ENCODE results near the gene CSNK1D.
A peak's percentile ranks its signal among the peaks of the same experiment; 100 is the strongest.

The CSNK1D gene

DNA sequence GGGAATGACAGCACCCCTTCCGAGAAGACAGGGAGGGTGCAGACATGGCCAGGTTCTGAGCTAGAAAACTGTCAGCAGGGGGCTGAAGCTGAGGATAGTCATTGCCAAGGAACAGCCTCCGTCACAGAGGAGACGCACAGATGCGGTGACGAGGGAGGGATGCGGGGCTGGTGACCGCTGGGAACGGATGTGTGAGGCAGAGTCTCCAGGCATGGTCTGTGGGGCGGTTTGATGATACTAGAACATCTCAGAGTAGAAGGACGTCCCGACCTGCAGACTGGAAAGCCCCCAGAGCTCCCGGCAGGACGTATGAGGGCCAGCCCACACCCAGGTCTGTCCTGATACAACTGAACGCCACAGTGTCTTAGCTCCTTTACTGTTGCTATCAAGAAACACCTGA lies 1.8 kb upstream of the CSNK1D start:
- H3K4me1 ChIP-seq (ENCODE audit: insufficient read depth, low read length, poor library complexity, severe bottlenecking), result peaks cover 27% of the 10 kb centered on the region

GRCh38 chr17:82274134-82275020 lies 877 bp upstream of the CSNK1D start:
- Histone ChIP-seq H3K9me3 (ENCODE audit: insufficient read depth, low read depth, low read length) (no peaks in the 10 kb centered on the region), H3K36me3 (ENCODE audit: insufficient read depth, low read length) (peaks cover 7% of the 10 kb centered on the region; the same call in 1 of the 2 replicates), H3F3A (ENCODE audit: low read depth) (no peaks in the 10 kb centered on the region; the same call in 1 of the 2 replicates), H4K20me1 (ENCODE audit: insufficient read depth, low read length, poor library complexity, severe bottlenecking) (peaks cover 36% of the 10 kb centered on the region), H2AFZ (ENCODE audit: low read length) (peak overlapping the region; percentile 93; the same call in 1 of the 2 replicates), H3K9me2 (replicated peaks; ENCODE audit: low read depth, low read length) (no peaks in the 10 kb centered on the region), H3K79me2 (ENCODE audit: insufficient read depth, low read length) (peaks cover 40% of the 10 kb centered on the region), H3K4me3 (ENCODE audit: low read length, poor library complexity, severe bottlenecking) (peak overlapping the region; percentile 88), H3K9ac (ENCODE audit: low read depth, low read length, poor library complexity, severe bottlenecking) (peak overlapping the region; percentile 96), H3K27me3 (ENCODE audit: insufficient read depth, low read length, poor library complexity, severe bottlenecking) (peaks cover 7% of the 10 kb centered on the region), H3K4me2 (ENCODE audit: low read depth, low read length, poor library complexity, severe bottlenecking) (peak overlapping the region; percentile 72), H3K4me1 (ENCODE audit: insufficient read depth, low read length, poor library complexity, severe bottlenecking) (peaks cover 36% of the 10 kb centered on the region)
- no peak for TF ChIP-seq CTCF (conservative IDR thresholded peaks at IDR 0.05; ENCODE audit: low read length)
- no peak for TF ChIP-seq EZH2phosphoT487 (IDR thresholded peaks at IDR 0.05; ENCODE audit: borderline replicate concordance)

More for the DNA sequence above, 1.8 kb upstream of the CSNK1D start:
- peaks cover 7% of the 10 kb centered on the region for H3K27me3 ChIP-seq (ENCODE audit: insufficient read depth, low read length, poor library complexity, severe bottlenecking)
- no peaks in the 10 kb centered on the region for H3K9me2 ChIP-seq (replicated peaks; ENCODE audit: low read depth, low read length)
- peaks cover 30% of the 10 kb centered on the region for H3K79me2 ChIP-seq (ENCODE audit: insufficient read depth, low read length)
- no peak overlapping the region for H2AFZ ChIP-seq (ENCODE audit: low read length)
- no peak overlapping the region for H3K4me2 ChIP-seq (ENCODE audit: low read depth, low read length, poor library complexity, severe bottlenecking)
- no peaks in the 10 kb centered on the region; the same call in 1 of the 2 replicates for H3F3A ChIP-seq (ENCODE audit: low read depth)
- peaks cover 7% of the 10 kb centered on the region; the same call in 1 of the 2 replicates for H3K36me3 ChIP-seq (ENCODE audit: insufficient read depth, low read length)
- no peaks in the 10 kb centered on the region for H3K9me3 ChIP-seq (ENCODE audit: insufficient read depth, low read depth, low read length)
- no peak overlapping the region for H3K9ac ChIP-seq (ENCODE audit: low read depth, low read length, poor library complexity, severe bottlenecking)
- no peak overlapping the region for H3K4me3 ChIP-seq (ENCODE audit: low read length, poor library complexity, severe bottlenecking)
- TF ChIP-seq CTCF (conservative IDR thresholded peaks at IDR 0.05; ENCODE audit: low read length) (no peak), EZH2phosphoT487 (IDR thresholded peaks at IDR 0.05; ENCODE audit: borderline replicate concordance) (no peak)
- H4K20me1 ChIP-seq (ENCODE audit: insufficient read depth, low read length, poor library complexity, severe bottlenecking), result peaks cover 27% of the 10 kb centered on the region

DNA sequence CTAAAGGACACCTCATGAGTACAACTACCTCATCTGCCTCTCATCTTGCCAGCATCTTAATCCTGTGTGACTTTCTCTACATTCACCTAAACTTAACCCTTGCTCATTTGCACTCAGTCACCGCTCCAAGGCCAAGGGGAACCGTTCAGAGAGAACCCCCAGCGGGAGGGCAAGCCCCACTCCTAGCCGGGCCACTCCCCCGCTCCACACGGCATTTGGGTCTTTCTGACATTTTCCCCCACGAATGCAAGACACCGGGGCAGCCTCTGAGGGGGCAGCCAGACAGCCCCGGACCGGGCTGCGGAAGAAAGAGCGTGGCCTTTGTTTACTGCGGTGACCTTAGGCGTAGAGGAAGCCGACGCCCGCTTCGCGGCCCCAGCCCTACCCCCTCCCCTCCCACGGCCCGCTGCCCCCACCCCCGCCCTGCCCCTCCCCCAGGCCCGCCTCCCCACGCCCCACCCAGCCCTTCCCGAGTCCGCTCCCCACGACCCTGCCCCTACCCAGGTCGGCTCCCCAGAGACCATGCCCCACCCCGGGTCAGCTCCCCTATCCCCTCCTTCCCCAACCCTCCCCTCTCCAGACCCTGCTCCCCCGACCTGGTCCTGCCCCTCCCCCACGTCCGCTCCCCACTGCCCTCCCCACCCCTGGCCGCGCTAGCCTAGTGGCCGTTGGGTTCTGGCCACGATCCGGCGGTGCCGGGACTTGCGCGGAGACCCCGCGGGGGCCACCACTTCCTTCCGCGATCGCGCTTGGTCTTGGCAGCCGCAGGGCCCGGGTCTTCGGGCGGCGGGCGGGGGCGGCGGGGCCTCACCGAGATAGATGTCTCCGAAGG lies 789 bp downstream of the CSNK1D start:
- Histone ChIP-seq H3K4me1 (ENCODE audit: insufficient read depth, low read length, poor library complexity, severe bottlenecking) (peaks cover 47% of the 10 kb centered on the region), H3K79me2 (ENCODE audit: insufficient read depth, low read length) (peaks cover 56% of the 10 kb centered on the region), H2AFZ (ENCODE audit: low read length) (peak overlapping the region; percentile 93; the same call in 1 of the 2 replicates), H3K4me3 (ENCODE audit: low read length, poor library complexity, severe bottlenecking) (peak overlapping the region; percentile 88), H3K9me3 (ENCODE audit: insufficient read depth, low read depth, low read length) (no peaks in the 10 kb centered on the region), H4K20me1 (ENCODE audit: insufficient read depth, low read length, poor library complexity, severe bottlenecking) (peaks cover 53% of the 10 kb centered on the region), H3K9me2 (replicated peaks; ENCODE audit: low read depth, low read length) (no peaks in the 10 kb centered on the region), H3K27me3 (ENCODE audit: insufficient read depth, low read length, poor library complexity, severe bottlenecking) (peaks cover 7% of the 10 kb centered on the region), H3F3A (ENCODE audit: low read depth) (no peaks in the 10 kb centered on the region; the same call in 1 of the 2 replicates), H3K9ac (ENCODE audit: low read depth, low read length, poor library complexity, severe bottlenecking) (peak overlapping the region; percentile 96), H3K36me3 (ENCODE audit: insufficient read depth, low read length) (peaks cover 7% of the 10 kb centered on the region; the same call in 1 of the 2 replicates), H3K4me2 (ENCODE audit: low read depth, low read length, poor library complexity, severe bottlenecking) (peak overlapping the region; percentile 77)
- TF ChIP-seq CTCF (conservative IDR thresholded peaks at IDR 0.05; ENCODE audit: low read length), result no peak
- TF ChIP-seq EZH2phosphoT487 (IDR thresholded peaks at IDR 0.05; ENCODE audit: borderline replicate concordance), result no peak
